GM04503 (cell line): Measurements from ENCODE around the gene TLR5.

Experiments
- DNase-seq: peaks from one replicate; pipeline ENCODE4 v3.0.0-alpha.2; 2012; ENCODE audit warnings: low read depth

The TLR5 gene

GRCh38 chr1:223066415-223066814 is 76.6 kb downstream of the TLR5 start:
- DNase-seq: no peak

GRCh38 chr1:223062177-223062576 is 80.9 kb downstream of the TLR5 start:
- no peak for DNase-seq

GRCh38 chr1:223059526-223059925 is 83.5 kb downstream of the TLR5 start:
- DNase-seq: no peak
